Measurements from ENCODE around the gene ARID1B. TPM values are rescaled to one million over a fixed set of nuclear protein-coding genes. Genes with fewer than 3 reads are reported as not detected.
"Not testable (repeated sequence)": the region's sequence is repeated elsewhere in the genome, so short reads cannot be mapped to it uniquely, and the experiment has no call there.

ARID1B gene
- total and polyA plus RNA-seq, 8 donors: 67.6 to 102 (median 99.0) TPM

DNA sequence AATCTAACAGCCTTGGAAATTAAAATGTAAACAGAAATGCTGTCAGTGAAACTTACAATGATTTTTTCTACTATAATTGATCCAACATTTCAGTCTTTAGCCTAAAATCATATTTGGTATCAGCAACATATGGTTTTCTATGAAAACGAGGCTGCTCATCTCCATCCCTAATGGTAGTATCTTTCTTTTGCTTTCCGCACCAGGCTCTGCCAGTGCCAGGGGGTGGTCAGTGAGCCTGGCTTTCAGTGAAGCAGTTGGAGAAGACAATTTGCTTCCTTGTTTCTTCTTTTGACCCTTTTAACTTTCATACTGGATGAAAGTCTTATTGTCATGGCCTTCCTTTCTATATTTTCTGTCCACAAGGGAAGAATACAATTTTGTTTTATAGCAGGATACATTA is 258.4 kb downstream of the ARID1B start:
- no peak overlapping the region for H3K4me3 ChIP-seq
- ATAC-seq: no peak
- peak overlapping the region; percentile 57 to 66 for H3K27ac ChIP-seq
- intact Hi-C loops (cut with DNase I): loop anchor here in 1 of 2 donors (10.0 kb wide), 1 partner anchor 149 kb away; no protein-coding TSS in a partner anchor
- no peaks in the 10 kb centered on the region for H3K27me3 ChIP-seq
- no peaks in the 10 kb centered on the region for H3K36me3 ChIP-seq
- no peak for DNase-seq
- TF ChIP-seq, protein P1, sequence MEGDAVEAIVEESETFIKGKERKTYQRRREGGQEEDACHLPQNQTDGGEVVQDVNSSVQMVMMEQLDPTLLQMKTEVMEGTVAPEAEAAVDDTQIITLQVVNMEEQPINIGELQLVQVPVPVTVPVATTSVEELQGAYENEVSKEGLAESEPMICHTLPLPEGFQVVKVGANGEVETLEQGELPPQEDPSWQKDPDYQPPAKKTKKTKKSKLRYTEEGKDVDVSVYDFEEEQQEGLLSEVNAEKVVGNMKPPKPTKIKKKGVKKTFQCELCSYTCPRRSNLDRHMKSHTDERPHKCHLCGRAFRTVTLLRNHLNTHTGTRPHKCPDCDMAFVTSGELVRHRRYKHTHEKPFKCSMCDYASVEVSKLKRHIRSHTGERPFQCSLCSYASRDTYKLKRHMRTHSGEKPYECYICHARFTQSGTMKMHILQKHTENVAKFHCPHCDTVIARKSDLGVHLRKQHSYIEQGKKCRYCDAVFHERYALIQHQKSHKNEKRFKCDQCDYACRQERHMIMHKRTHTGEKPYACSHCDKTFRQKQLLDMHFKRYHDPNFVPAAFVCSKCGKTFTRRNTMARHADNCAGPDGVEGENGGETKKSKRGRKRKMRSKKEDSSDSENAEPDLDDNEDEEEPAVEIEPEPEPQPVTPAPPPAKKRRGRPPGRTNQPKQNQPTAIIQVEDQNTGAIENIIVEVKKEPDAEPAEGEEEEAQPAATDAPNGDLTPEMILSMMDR (IDR thresholded peaks at IDR 0.05): no peak
- no peaks in the 10 kb centered on the region for H3K9me3 ChIP-seq
- H3K4me1 ChIP-seq: peaks cover 0 to 47% of the 10 kb centered on the region in 2 donors

DNA sequence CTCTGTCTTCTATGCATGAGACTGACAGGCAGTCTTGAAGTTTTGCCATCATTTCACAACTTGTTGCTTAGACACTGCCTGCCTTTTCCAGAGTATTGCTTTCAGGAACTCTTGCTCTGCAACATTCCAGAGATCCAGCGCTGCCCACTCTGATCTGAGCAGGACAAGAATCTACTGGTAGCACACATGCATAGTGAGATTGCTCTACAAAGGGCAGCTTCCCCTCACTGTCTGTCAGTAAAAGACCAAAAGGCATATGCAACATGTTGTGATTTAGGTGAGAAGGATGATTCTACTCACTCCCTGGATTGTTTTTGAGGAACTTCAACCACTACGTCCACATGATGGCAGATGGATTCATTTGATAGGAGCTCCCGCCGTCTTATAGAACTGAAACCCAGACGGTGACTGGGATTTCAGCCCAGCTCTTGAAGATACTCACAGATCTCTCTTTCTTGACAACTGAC is 259.1 kb downstream of the ARID1B start:
- intact Hi-C loops (cut with DNase I): loop anchor here in 1 of 2 donors (10.0 kb wide), 1 partner anchor 149 kb away; no protein-coding TSS in a partner anchor
- H3K4me1 ChIP-seq: peaks cover 0 to 47% of the 10 kb centered on the region in 2 donors
- no peaks in the 10 kb centered on the region for H3K36me3 ChIP-seq
- peak; percentile 86 for ATAC-seq
- DNase-seq: peak in 1 of 4 donors; percentile 37
- H3K27me3 ChIP-seq: no peaks in the 10 kb centered on the region
- no peaks in the 10 kb centered on the region for H3K9me3 ChIP-seq
- peak overlapping the region; percentile 57 to 66 for H3K27ac ChIP-seq
- TF ChIP-seq, protein P1 (IDR thresholded peaks at IDR 0.05): no peak
- no peak overlapping the region for H3K4me3 ChIP-seq

DNA sequence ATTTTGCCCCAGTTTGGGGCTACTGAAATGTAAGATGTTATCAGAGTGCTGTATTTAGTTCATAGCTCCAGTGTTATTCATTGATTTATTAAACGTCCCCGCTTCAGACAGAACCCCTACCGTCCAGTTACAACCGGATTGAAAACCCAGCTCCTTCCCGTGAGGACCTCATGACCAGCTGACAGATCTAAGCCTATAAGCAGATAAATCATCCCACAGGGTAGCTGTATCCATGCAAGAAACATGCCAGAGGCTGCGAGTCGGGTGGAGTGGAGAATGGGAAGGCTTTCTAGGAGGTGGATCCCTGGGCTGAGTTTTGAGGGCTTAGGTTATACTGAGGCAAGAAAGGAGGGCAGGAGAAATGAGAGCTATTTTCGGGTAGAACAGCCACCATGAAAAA is 260.0 kb downstream of the ARID1B start:
- DNase-seq (no peak), ATAC-seq (no peak)
- intact Hi-C loops (cut with DNase I): loop anchor here in 1 of 2 donors (10.0 kb wide), 1 partner anchor 148 kb away; no protein-coding TSS in a partner anchor
- no peaks in the 10 kb centered on the region for H3K9me3 ChIP-seq
- peaks cover 0 to 46% of the 10 kb centered on the region in 2 donors for H3K4me1 ChIP-seq
- no peaks in the 10 kb centered on the region for H3K27me3 ChIP-seq
- H3K27ac ChIP-seq: peak overlapping the region; percentile 57 to 66
- H3K36me3 ChIP-seq: no peaks in the 10 kb centered on the region
- no peak overlapping the region for H3K4me3 ChIP-seq
- TF ChIP-seq, protein P1 (IDR thresholded peaks at IDR 0.05): no peak

DNA sequence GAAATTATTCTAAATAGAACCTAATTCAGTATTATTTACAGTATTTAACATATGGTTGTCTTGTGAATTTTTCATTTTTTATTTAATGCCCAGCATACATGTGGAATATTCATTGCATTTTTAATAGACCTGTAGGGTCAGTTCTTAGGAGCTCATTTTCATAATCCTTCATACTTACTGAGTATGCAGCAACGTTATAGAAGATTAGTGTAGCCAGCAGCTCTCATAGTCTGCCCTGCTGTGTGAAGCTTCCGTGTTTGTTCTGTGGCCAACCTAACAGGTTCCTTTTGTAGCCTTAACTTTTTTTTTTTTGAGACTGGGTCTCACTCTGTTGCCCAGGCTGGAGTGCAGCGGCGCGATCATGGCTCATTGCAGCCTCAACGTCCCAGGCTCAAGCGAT is 261.4 kb downstream of the ARID1B start:
- TF ChIP-seq, protein P1 (IDR thresholded peaks at IDR 0.05): no peak
- Histone ChIP-seq H3K4me1 (peaks cover 0 to 32% of the 10 kb centered on the region in 2 donors), H3K27me3 (no peaks in the 10 kb centered on the region), H3K36me3 (no peaks in the 10 kb centered on the region), H3K4me3 (no peak overlapping the region), H3K27ac (no peak overlapping the region), H3K9me3 (no peaks in the 10 kb centered on the region)
- no peak for DNase-seq
- no peak for ATAC-seq
- intact Hi-C loops (cut with DNase I): loop anchor here in 1 of 2 donors (10.0 kb wide), 1 partner anchor 146 kb away; no protein-coding TSS in a partner anchor

DNA sequence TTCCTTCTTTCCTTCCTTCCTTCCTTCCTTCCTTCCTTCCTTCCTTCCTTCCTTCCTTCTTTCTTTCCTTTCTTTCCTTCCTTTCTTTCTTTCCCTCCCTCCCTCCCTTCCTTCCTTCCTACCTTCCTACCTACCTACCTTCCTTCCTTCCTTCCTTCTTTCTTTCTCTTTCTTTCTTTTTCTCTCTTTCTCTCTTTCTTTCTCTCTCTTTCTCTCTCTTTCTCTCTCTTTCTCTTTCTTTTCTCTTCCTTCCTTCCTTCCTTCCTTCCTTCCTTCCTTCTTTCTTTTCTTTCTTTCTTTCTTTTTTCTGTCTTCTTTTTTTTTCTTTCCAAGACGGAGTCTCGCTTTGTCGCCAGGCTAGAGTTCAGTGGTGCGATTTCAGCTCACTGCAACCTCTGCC is 262.5 kb downstream of the ARID1B start:
- not testable (repeated sequence) for H3K36me3 ChIP-seq, DNase-seq, H3K27me3 ChIP-seq, H3K27ac ChIP-seq, H3K9me3 ChIP-seq, H3K4me3 ChIP-seq, ATAC-seq
- intact Hi-C loops (cut with DNase I): loop anchor here in 1 of 2 donors (10.0 kb wide), 1 partner anchor 145 kb away; no protein-coding TSS in a partner anchor
- peaks cover 0 to 21% of the 10 kb centered on the region in 2 donors for H3K4me1 ChIP-seq

DNA sequence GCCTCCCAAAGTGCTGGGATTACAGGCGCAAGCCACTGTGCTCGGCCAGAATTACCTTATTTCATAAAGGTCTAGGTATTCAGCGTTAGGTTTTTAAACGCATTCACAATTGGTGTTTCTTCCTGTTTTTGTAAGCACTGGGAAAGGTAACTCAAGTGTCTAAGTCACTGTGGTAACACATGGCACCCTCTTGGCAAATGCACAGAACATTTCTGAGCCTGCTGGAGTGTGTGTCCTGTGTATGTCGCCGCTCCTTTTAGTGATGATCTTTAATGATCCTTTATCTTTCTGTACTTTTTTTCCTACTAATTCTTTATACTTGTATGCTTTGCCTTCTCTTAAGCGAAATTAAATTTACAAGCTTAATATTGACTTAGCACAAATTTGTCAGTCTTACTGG is 263.0 kb downstream of the ARID1B start:
- Histone ChIP-seq H3K36me3 (no peaks in the 10 kb centered on the region), H3K27me3 (no peaks in the 10 kb centered on the region), H3K9me3 (no peaks in the 10 kb centered on the region), H3K4me1 (peaks cover 0 to 16% of the 10 kb centered on the region in 2 donors), H3K4me3 (no peak overlapping the region), H3K27ac (no peak overlapping the region)
- DNase-seq (no peak), ATAC-seq (no peak)
- intact Hi-C loops (cut with DNase I): no loop called here
- TF ChIP-seq, protein P1 (IDR thresholded peaks at IDR 0.05): no peak
